Body of pancreas (tissue), 4 donors: Measurements from ENCODE around the gene PIK3R4.

Experiments used
- POLR2A ChIP-seq, 3 donors: fragments of 450-650 bp; IDR thresholded peaks; one replicate each; pipeline ENCODE4 v1.6.1; 2016; ENCODE audit warnings: antibody characterized with exemption in 3 of 3, mild to moderate bottlenecking in 2 of 3
- TF ChIP-seq, protein P1 (sequence below), 7 experiments: fragments of 450-650 bp in 4 of 7; fragments of 200-600 bp in 3 of 7; sonication (generic) in 3 of 7; IDR thresholded peaks; one replicate each; pipeline ENCODE4 v1.5.1; 2016 to 2019; ENCODE audit warnings: antibody characterized with exemption in 7 of 7

DNA sequence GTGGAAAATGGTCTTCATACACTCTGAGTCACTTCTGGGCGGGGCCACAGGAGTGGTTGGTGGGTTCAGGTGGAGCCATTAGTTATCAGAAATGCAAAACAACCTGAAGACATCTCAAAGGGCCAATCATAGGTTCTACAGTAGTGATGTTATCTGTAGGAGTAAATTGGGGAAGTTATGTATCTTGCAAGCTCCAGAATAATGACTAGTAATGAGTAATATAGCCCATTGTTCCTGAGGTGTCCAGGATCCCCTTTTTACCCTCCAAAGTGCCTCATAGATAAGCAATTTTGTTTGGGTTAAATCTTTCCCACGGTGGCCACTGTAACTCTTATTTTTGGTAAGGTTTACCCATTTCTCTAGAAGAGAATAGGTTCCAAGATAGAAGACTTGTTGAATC is 91.7 kb downstream of the PIK3R4 start:
- no peak for TF ChIP-seq POLR2A (IDR thresholded peaks at IDR 0.05)
- TF ChIP-seq, protein P1, sequence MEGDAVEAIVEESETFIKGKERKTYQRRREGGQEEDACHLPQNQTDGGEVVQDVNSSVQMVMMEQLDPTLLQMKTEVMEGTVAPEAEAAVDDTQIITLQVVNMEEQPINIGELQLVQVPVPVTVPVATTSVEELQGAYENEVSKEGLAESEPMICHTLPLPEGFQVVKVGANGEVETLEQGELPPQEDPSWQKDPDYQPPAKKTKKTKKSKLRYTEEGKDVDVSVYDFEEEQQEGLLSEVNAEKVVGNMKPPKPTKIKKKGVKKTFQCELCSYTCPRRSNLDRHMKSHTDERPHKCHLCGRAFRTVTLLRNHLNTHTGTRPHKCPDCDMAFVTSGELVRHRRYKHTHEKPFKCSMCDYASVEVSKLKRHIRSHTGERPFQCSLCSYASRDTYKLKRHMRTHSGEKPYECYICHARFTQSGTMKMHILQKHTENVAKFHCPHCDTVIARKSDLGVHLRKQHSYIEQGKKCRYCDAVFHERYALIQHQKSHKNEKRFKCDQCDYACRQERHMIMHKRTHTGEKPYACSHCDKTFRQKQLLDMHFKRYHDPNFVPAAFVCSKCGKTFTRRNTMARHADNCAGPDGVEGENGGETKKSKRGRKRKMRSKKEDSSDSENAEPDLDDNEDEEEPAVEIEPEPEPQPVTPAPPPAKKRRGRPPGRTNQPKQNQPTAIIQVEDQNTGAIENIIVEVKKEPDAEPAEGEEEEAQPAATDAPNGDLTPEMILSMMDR (IDR thresholded peaks at IDR 0.05) = no peak
